Posterior vena cava (tissue), 2 donors: ENCODE data around the gene MSN. TPM values are rescaled to one million over a fixed set of nuclear protein-coding genes. Genes with fewer than 3 reads are reported as not detected.
"Not testable (repeated sequence)": the region's sequence is repeated elsewhere in the genome, so short reads cannot be mapped to it uniquely, and the experiment has no call there.

Experiments used
- DNase-seq: peaks from one replicate; pipeline ENCODE4 v3.0.0-alpha.2; 2020; ENCODE audit warnings: low spot score
- intact Hi-C, 2 donors: fragments of 100-400 bp; cut with DNase I; formaldehyde crosslinking; loops; one replicate each; pipeline versions ENCODE4 v1.14.1 to v1.14.2; 2022 to 2023
- total RNA-seq, 2 donors: library from RNA; stranded (reverse); fragmentation: NEBNext Ultra II Directional; extraction: Animal tissue kit (Norgen Biotek cat#: 25700); gene quantifications; one replicate each; pipeline ENCODE4 v1.2.1, GENCODE V29; 2021
- donor health status: DM: yes; HTN: yes; CAD: no.
- donor health status: DM: yes; HTN: yes; CAD: no.

Gene MSN
- total RNA-seq, 2 donors from 2014 or later, result 342 to 478 TPM

- DNase-seq, result no peak
- intact Hi-C loops, result no loop called here
These were observed 84.1 kb downstream of the MSN start for GRCh38 chrX:65751519-65751918.

DNA sequence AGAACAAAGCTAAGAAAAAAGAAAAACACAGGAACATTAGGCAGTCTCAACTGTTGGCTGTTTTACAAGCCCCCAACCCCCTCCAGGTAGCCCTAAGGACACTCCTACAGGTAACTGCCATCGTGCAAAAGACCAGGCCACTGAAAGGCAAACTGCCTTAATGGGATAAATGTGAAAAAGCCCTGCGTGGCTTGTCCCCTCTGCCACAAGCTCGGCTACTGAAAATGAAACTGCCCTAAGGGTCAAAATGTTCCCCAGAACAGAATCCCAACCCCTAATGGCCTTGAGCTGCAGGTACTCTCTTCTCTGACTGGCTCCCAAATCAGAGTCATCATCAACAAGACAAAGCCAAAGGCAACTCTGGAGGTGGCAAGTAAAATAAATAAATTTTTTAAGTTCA, 84.8 kb downstream of the MSN start:
- no peak for DNase-seq
- intact Hi-C loops, result no loop called here

- intact Hi-C loops, result no loop called here
- no peak for DNase-seq
These were observed 88.3 kb downstream of the MSN start for GRCh38 chrX:65755786-65756185.

- no peak for DNase-seq
- intact Hi-C loops, result no loop called here
These were observed 90.5 kb downstream of the MSN start for GRCh38 chrX:65757943-65758342.

DNA sequence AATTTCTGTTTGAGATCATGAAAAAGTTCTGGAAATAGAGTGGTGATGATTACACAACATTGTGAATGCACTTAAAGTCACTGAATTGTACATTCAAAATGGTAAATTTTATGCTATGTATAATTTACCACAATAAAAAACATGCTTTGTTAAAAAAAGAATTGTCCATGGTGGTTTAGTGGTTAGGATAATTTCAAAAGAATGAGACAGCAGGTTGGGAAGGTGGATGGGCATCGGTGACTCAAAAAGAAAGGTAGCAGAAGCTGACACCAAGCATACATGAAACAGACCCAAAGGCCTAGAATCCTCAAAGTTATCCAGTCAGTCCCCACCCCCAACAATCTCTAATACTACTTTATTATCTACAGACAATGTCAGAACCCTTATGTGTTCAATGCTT, 91.1 kb downstream of the MSN start:
- intact Hi-C loops, result no loop called here
- DNase-seq, result no peak

- DNase-seq, intact Hi-C loops: not testable (repeated sequence)
These were observed 92.1 kb downstream of the MSN start for GRCh38 chrX:65759525-65759924.

GRCh38 chrX:65769564-65770292, 102.3 kb downstream of the MSN start:
- DNase-seq, result no peak
- intact Hi-C loops, result no loop called here

DNA sequence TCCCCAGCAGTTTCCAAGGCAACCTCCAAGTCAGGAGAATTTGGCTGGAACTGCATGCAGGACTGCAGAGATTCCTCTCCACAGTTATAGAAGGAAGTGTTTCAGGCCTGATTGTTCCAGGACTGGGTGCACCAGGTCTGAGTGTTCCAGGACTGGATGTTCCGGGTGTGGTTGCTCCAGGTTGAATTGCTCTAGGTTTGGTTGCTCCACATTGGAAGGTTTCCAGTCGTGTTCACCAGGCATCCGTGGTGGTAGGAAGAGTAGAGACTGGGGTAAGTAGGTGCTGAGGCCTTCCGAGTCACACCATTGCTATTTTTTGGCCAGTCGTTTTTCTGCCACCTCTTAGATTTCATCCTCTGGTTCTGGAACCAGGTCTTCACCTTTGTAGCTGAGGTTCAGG, 105.4 kb downstream of the MSN start:
- intact Hi-C loops, result no loop called here
- no peak for DNase-seq

GRCh38 chrX:65781845-65782244, 114.4 kb downstream of the MSN start:
- no peak for DNase-seq
- intact Hi-C loops, result no loop called here

DNA sequence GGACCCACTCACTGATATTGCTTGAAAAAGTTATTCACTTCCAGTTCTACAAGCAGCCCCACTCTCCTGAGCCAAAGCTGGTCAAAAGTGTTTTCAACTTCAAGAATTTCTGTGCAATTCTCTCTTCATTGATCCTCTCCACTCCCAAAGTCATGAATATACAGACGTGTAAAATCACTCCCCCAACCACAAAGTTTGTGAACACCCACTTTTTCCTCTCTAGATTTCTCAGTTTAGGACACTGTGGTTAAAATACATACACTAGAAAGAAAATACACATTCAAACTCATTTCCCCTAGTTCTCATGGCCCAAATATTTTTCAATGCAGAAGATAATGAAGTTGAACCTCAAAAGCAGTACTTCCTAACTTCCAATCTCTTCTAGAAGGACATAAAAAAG, 116.3 kb downstream of the MSN start:
- intact Hi-C loops, result no loop called here
- DNase-seq, result no peak

Other genes starting within 250 kb of the MSN start
- 10 to 100 TPM; 18.7 to 21.9 TPM for gene LAS1L, start 132.9 kb upstream of the MSN start, total RNA-seq